Skeletal muscle cell (primary cell): ENCODE data around the gene LIMK1.

Source experiments
- DNase-seq: peaks from one replicate; pipeline ENCODE4 v3.0.0-alpha.2; 2010; ENCODE audit warnings: low read depth
- H3K4me3 ChIP-seq: 2 replicates; pipeline ENCODE4 v1.5.1; 2011; ENCODE audit warnings: low read depth, mild to moderate bottlenecking, control low read depth, low read length, moderate library complexity

Gene LIMK1

DNA sequence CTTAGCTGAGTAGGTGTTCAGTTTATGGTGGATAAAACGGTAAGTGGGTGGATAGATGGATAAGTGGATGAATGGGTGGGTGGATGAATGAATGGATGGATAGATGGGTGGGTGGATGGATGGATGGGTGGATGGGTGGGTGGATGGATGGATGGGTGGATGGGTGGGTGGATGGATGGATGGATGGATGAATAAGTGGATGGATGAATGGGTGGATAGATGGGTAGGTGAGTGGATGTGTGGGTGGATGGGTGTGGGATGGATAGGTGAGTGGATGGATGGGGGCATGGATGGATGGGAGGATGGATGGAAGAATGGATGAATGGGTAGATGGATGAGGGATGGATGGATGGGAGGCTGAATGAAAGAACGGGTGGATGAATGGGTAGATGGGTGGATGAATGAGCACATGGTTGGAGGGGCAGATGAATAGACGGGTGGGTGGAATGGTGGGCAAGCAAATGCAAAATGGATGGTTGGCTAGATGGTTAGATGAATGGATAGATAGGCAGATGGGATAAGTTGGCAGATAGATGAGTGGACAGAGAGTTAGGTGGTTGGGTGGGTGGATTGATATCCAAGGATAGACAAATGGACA is 29.9 kb upstream of the LIMK1 start:
- no peak for DNase-seq

DNA sequence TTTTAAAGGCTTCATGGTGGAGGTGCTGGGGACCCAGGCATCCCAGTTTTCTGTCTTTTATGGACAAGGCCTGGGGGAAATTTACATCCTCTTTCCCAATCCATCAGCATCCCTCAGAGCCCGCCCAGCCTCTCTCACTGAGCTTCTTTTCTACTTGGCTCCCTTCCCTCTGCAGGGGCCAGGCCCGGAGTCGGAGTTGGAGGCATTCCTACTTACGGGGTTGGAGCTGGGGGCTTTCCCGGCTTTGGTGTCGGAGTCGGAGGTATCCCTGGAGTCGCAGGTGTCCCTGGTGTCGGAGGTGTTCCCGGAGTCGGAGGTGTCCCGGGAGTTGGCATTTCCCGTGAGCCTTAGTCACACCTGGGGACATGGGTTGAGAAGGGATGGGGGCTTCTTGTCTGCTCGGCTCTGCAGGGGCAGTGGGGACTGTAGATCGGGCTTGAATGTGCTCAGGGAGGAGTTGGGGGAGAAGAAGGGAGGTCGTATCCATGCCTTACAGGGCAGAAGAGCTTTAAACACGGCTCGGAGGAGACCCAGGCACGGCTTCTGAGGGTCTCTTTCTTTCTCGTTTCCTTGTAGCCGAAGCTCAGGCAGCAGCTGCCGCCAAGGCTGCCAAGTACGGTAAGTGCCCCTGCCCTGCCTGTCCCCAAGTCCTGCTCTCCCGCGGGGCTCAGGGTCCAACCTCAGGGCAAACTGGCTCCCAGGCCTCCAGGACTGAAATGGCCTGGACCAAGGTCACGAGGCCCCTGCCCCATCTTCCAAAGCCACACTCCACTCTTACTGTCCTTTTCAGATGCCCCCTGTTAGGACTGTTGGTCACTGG is 27.3 kb upstream of the LIMK1 start:
- no peak overlapping the region for H3K4me3 ChIP-seq
- DNase-seq, result no peak

More for the DNA sequence above, 29.9 kb upstream of the LIMK1 start:
- no peak overlapping the region for H3K4me3 ChIP-seq

DNA sequence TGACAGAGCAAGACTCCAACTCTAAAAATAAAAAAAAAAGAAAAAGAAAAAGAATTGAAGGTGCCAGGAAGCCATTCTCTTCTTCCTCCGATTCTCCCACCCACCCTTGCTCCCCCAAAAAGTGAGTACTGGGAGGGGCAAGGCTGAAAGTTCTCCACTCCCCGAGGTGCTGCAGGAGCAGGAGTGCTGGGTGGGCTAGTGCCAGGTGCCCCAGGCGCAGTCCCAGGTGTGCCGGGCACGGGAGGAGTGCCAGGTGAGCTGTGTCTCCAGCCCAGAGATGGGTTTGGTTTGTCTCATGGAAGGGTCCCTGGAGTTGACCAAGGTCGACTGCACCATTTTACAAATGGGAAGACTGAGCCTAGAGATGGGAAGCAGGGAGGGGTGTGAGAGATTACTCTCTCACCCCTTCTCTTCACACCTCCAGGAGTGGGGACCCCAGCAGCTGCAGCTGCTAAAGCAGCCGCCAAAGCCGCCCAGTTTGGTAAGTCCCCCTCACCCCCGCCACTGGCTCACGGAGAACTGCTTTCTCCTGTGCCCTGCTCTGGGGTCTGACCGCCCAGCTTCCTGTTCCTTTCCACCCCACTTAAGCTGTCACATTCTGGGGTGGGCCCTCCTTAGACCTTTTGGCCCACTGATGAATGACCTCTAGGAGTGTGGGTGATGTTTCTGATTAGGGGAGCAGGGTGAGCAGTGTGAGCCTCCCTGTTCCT is 26.2 kb upstream of the LIMK1 start:
- H3K4me3 ChIP-seq, result no peak overlapping the region
- no peak for DNase-seq

DNA sequence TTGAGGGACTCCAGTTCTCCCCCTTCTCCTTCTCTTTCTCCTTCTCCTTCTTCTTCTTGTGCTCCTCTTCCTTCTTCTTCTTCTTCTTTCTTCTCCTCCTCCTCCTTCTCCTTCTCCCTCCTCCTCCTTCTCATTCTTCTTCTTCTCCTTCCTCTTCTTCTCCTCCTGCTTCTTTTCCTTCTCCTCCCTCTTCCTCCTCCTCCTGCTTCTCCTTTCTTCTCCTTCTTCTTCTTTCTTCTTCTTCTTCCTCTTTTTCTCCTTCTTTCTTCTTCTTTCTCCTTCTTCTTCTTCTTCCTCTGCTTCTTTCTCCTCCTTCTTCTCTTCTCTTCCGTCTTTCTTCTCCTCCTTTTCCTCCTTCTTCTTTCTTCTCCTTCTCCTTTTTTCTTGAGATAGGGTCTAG is 25.6 kb upstream of the LIMK1 start:
- H3K4me3 ChIP-seq, result no peak overlapping the region
- DNase-seq, result no peak

DNA sequence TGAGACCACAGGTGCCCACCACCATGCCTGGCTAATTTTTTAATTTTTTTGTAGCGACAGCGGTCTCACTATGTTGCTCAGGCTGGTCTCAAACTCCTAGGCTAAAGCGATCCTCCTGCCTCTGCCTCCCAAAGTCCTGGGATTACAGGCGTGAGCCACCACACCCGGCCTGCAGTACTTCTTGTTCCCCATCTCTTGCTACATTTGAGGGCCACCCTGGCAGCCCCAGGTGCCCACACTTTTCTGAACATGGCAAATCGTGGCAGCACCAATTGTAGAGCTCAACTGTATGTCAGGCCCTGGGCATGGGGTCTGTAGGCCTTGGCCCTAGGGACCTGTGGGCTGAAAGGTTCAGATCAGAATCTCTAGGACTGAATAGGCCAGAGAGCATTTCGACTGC is 25.1 kb upstream of the LIMK1 start:
- DNase-seq, result no peak
- no peak overlapping the region for H3K4me3 ChIP-seq

DNA sequence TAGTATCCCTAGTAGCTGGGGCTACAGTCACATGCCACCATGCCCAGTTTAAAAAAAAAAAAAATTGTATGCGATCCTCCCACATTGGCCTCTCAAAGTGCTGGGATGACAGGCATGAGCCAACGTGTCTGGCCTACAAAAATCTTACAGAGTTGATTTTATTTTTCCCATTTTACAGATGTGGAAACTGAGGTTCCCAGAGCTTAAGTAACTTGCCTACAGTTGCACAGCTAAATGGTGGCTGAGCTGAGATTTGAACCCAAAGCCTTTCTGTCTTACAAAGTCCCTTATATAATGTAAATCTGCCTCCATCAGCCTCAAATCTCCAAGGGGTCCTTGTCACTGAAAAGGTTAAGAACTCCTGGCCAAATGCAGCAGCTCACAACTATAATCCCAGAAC is 24.6 kb upstream of the LIMK1 start:
- no peak for DNase-seq
- H3K4me3 ChIP-seq, result no peak overlapping the region

DNA sequence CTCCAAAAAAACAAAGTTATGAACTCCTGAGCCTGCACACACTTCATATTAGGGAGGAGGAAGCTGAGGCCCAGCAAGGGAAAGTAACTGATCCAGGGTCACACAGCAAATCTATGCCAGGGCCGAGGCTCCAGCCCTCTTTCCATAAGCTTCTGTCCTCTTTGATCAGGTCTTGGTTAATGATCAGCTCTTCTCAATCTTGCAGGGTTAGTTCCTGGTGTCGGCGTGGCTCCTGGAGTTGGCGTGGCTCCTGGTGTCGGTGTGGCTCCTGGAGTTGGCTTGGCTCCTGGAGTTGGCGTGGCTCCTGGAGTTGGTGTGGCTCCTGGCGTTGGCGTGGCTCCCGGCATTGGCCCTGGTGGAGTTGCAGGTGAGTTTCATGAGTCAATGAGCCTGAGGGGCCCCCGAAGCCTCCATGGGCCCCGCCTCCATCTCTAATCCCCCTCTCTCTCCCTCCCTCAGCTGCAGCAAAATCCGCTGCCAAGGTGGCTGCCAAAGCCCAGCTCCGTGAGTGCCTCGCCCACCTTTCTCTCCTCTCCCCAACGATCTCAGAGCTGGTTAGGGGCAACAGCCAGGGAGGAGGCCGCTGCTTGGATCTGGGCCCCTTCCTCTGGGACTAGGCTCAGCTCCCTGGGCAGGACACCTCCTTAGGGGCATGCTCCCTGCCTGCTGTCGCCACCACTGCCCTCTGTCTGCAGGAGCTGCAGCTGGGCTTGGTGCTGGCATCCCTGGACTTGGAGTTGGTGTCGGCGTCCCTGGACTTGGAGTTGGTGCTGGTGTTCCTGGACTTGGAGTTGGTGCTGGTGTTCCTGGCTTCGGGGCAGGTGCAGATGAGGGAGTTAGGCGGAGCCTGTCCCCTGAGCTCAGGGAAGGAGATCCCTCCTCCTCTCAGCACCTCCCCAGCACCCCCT is 23.7 kb upstream of the LIMK1 start:
- H3K4me3 ChIP-seq, result no peak overlapping the region
- no peak for DNase-seq

DNA sequence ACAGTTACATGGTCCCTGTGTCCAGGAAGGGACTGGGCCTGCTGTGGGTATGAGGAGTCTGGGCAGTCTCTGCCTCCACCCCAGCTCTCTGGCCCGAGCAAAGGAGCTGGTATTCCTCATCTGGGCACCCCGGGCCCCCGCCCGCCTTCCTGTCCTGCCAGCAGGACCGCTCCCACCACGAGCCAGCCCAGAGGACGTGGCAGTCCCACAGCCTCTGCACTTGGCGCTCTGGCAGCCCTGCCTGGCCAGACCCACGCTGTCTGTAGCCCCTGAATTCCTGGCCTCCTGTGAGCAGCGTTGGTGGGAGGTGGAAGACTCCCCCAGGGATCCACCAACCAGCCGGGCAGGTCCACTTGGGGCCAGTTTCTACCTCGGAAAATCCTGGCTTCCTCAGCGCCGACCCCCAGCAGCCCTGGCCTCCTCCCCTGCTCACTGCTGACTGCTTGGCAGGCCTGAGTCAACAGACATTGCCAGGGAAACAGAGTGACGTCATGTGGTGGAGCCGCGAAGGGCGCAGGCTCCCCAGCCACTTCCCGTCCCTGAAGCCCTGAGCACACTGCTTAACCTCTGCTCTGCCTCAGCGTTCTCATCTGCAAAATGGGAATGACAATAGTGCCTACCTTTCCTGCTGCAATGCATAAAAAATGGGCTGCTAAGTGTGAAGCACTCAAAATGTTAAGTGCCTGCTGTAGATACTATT is 21.6 kb upstream of the LIMK1 start:
- peak; percentile 79 for DNase-seq
- no peak overlapping the region for H3K4me3 ChIP-seq

DNA sequence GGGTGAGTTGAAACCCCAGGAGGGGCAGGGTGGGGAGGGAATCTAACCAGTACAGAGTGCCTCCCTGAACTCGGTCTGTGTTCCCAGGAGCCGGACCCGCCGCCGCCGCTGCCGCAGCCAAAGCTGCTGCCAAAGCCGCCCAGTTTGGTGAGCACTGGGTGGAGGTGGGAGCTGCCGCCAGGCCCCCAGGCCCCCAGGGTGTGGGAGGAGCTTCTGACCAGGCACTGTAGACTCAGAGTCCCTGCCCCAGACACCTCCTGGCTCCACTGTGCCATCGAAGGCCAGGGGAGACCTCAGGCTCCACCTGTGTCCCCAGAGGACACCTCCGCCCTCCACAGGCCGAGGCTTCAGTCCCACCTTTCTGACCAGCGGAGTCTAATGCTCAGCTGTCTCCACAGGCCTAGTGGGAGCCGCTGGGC is 20.4 kb upstream of the LIMK1 start:
- DNase-seq, result no peak
- no peak overlapping the region for H3K4me3 ChIP-seq

DNA sequence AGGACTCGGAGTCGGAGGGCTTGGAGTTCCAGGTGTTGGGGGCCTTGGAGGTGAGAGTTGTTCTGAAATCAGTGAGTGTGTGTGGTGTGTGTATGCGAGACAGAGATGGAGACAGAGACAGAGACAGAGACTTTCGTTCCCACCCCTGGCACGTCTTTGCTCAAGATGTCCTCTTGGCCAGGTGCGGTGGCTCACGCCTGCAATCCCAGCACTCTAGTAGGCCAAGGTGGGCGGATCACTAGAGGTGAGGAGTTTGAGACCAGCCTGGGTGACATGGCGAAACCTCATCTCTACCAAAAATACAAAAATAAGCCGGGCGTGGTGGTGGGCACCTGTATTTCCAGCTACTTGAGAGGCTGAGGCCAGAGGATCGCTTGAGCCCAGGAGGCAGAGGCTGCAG is 20.0 kb upstream of the LIMK1 start:
- H3K4me3 ChIP-seq, result no peak overlapping the region
- DNase-seq, result no peak

DNA sequence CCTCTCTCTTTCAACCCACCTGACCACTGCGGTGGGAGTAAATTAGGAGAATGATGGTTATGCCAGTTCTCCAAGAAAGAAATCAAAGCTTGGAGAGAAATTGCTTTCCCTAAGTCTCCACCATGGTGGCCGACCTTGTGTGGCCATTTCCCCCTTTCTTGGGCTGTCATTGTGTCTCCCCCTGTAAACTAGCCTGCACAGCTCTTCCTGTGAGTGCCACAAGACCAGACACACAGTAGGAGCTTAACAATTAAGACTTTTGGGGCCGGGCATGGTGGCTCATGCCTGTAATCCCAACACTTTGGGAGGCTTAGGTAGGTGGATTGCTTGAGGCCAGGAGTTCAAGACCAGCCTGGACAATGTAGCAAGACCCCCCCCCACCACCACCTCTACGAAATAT is 18.9 kb upstream of the LIMK1 start:
- no peak for DNase-seq
- H3K4me3 ChIP-seq, result no peak overlapping the region

DNA sequence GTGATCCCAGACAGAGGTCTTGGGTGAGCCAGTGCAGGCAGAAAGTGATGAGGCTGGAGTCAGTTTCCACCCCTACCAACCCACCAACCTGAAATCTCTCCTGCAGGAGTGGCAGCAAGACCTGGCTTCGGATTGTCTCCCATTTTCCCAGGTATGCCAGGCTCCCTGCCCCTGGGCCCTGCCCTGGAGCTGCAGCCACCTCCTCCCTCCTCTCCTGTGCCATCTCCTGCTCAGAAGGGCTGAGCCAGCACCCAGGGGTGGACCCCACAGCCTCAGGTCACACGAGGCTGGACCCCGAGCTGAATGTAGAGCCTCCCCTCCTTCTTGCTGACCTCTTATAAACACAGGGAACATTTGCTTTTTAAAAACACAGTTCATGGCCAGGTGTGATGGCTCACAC is 17.0 kb upstream of the LIMK1 start:
- H3K4me3 ChIP-seq, result no peak overlapping the region

DNA sequence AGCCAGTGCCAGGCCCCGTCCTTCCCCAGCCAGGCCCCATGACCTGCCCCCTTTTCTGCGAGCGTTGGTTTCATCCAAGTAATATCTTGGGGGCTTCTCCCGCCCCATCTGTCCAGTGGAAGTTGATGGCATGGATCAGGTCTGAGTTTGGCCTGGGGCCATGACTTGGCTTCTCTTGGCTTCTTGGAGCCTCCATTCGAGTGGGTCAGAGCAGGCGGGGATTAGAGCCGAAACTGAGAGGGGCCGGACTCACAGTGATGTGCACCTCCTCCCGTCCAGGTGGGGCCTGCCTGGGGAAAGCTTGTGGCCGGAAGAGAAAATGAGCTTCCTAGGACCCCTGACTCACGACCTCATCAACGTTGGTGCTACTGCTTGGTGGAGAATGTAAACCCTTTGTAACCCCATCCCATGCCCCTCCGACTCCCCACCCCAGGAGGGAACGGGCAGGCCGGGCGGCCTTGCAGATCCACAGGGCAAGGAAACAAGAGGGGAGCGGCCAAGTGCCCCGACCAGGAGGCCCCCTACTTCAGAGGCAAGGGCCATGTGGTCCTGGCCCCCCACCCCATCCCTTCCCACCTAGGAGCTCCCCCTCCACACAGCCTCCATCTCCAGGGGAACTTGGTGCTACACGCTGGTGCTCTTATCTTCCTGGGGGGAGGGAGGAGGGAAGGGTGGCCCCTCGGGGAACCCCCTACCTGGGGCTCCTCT is 15.1 kb upstream of the LIMK1 start:
- no peak for DNase-seq
- H3K4me3 ChIP-seq, result no peak overlapping the region

More for the DNA sequence above, 17.0 kb upstream of the LIMK1 start:
- DNase-seq, result no peak

DNA sequence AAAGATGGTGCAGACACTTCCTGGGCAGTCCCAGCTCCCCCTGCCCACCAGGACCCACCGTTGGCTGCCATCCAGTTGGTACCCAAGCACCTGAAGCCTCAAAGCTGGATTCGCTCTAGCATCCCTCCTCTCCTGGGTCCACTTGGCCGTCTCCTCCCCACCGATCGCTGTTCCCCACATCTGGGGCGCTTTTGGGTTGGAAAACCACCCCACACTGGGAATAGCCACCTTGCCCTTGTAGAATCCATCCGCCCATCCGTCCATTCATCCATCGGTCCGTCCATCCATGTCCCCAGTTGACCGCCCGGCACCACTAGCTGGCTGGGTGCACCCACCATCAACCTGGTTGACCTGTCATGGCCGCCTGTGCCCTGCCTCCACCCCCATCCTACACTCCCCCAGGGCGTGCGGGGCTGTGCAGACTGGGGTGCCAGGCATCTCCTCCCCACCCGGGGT is 14.5 kb upstream of the LIMK1 start:
- H3K4me3 ChIP-seq, result no peak overlapping the region
- DNase-seq, result no peak

DNA sequence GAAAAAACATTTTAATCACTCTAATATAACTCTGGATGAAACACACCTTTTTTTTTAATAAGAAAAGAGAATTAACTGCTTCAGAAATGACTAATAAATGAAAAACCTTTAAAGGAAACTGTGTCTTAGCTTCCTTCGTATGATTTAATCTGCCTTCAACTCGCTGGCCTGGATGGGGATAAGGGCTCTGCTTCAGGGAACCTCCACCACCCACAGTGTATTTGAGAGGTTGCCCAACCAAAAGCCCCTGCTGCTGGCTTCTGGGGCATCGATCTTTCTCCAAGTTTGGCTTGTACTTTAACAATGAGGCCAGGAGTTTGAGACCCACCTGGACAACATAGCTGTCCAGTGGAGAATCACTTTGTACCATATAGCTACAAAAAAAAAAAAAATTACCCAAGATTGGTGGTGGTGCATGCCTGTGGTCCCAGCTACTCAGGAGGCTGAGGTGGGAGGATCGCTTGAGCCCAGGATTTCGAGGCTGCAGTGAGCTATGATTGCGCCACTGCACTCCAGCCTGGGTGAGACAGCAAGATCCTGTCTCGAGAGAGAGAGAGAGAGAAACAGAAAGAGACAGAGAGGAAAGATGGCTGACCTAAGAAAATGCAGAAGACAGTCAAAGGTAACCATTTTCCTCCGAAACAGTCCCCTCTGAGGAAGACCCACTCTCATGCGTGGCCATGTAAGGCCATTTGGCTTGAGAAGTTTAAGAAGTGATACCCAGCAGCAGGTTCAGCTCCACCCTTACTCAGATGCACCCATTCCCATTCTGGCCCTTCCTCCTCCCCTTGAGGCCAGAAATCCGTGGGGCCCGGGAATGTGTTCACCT is 13.6 kb upstream of the LIMK1 start:
- DNase-seq, result no peak
- H3K4me3 ChIP-seq, result no peak overlapping the region

DNA sequence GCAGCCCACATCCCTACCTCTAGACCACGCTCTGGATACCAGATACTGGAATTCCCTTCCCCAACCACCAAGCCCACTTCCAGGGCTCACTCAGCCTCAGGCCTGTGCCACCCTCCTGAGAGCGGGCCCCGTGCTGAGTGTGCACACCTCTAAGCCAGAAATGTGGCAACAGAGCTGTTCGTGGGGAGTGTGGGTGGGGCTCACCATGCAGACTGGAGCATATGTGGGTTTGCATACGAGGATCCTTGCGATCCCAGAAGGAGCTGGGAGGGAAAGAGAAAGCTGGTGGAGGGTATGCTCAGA is 13.0 kb upstream of the LIMK1 start:
- H3K4me3 ChIP-seq, result no peak overlapping the region
- no peak for DNase-seq

DNA sequence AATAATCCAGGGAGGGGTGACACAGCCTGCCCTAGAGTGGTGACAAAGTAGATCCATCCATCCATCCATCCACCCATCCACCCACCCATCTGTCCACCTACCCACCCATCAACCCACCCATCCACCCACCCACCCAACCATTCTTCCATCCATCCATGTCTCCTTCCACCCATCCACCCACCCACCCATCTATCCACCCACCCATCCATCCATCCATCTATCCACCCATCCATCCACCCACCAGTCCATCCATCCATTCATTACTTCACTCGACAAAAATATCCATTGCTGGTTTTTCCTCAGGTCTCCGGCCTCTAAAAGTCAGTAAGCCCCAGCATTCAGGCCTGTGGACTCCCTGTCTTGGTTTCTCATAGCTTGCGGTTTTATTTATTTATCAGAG is 12.5 kb upstream of the LIMK1 start:
- no peak for DNase-seq
- no peak overlapping the region for H3K4me3 ChIP-seq

DNA sequence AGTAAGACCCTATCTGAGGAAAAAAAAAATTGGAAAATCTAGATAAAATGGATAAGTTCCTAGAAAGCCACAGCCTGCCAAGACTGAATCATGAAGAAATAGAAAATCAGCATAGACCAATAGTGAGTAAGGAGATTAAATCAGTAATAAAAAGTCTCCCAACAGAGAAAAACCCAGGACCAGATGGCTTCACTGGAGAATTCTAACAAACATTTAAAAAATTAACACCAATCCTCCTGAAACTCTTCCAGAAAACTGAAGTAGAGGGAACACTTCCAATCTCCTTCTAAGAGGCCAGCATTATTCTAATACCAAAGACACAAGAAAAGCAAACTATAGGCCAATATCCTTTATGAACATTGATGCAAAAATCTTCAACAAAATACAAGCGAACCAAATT is 8.8 kb upstream of the LIMK1 start:
- no peak overlapping the region for H3K4me3 ChIP-seq
- DNase-seq, result no peak
